B cell (primary cell): Measurements from ENCODE around the gene DYDC2. TPM values are rescaled to one million over a fixed set of nuclear protein-coding genes. Genes with fewer than 3 reads are reported as not detected.

Source experiments
- ATAC-seq: fragments of 200-7000 bp; cut with Tn5 transposase; one replicate; pipeline ENCODE4 v1.10.0; 2021; ENCODE audit warnings: low read depth, mild to moderate bottlenecking, moderate number of reproducible peaks, moderate library complexity
- CTCF ChIA-PET: fragments of 350-600 bp; sonication (Branson Sonifier 250); formaldehyde crosslinking; loops from one replicate; lab custom pipeline; 2021; ENCODE audit warnings: antibody characterized with exemption, inconsistent platforms; lab: Charles Lee
- POLR2A ChIA-PET: fragments of 350-600 bp; sonication (Branson Sonifier 250); formaldehyde crosslinking; loops from one replicate; lab custom pipeline; 2021; ENCODE audit warnings: antibody characterized with exemption; lab: Charles Lee
- DNase-seq: peaks from one replicate; pipeline ENCODE4 v3.0.0; 2013
- H2AFZ ChIP-seq: 2 replicates; pipeline ENCODE4 v1.6.1; 2012; ENCODE audit warnings: mild to moderate bottlenecking, low read depth, low read length; ENCODE audit not compliant: insufficient read depth, poor library complexity, severe bottlenecking
- H3K27ac ChIP-seq, 2 donors: 1 replicate in 1 of 2; 2 replicates in 1 of 2; pipeline ENCODE4 v1.5.1; 2012 to 2013; ENCODE audit warnings: low read length in 2 of 2, mild to moderate bottlenecking in 2 of 2, moderate library complexity in 1 of 2
- H3K27me3 ChIP-seq, 4 experiments: fragments of 200-600 bp in 1 of 4; sonication (generic) in 1 of 4; replicated peaks in 1 of 4; 1 replicate in 2 of 4; 2 replicates in 2 of 4; pipeline versions ENCODE4 v1.6.1 to v1.7.0; 2013 to 2016; ENCODE audit warnings: low read length in 3 of 4, mild to moderate bottlenecking in 2 of 4, mixed read lengths in 1 of 4, moderate library complexity in 1 of 4; ENCODE audit not compliant: insufficient read depth in 4 of 4, control insufficient read depth in 3 of 4; ENCODE audit errors: control extremely low read depth in 1 of 4
- H3K36me3 ChIP-seq, 2 experiments: replicated peaks in 1 of 2; 1 replicate in 1 of 2; 2 replicates in 1 of 2; pipeline versions ENCODE4 v1.6.1 to v1.7.1; 2013; ENCODE audit warnings: low read length in 1 of 2; ENCODE audit not compliant: insufficient read depth in 2 of 2, control insufficient read depth in 1 of 2; ENCODE audit errors: control extremely low read depth in 1 of 2, extremely low read depth in 1 of 2
- H3K4me1 ChIP-seq, 2 donors: fragments of 200-600 bp in 1 of 2; sonication (generic) in 1 of 2; 1 replicate in 1 of 2; 2 replicates in 1 of 2; pipeline versions ENCODE4 v1.5.1 to v1.6.1; 2013 to 2017; ENCODE audit warnings: low read length in 2 of 2; ENCODE audit not compliant: control insufficient read depth in 2 of 2, insufficient read depth in 2 of 2
- H3K4me2 ChIP-seq: replicated peaks from 2 replicates; pipeline ENCODE3; 2012; ENCODE audit warnings: mild to moderate bottlenecking, low read depth, low read length; ENCODE audit not compliant: poor library complexity, severe bottlenecking
- H3K4me3 ChIP-seq, 5 experiments: fragments of 200-600 bp in 1 of 5; sonication (generic) in 1 of 5; 1 replicate in 3 of 5; 2 replicates in 2 of 5; pipeline versions ENCODE4 v1.5.1 to v1.7.0; 2011 to 2016; ENCODE audit warnings: low read length in 4 of 5, mild to moderate bottlenecking in 4 of 5, low read depth in 2 of 5, control low read depth in 1 of 5, moderate library complexity in 1 of 5; ENCODE audit not compliant: insufficient read depth in 1 of 5; ENCODE audit errors: control extremely low read depth in 1 of 5, extremely low read depth in 1 of 5
- H3K79me2 ChIP-seq: fragments of 200-600 bp; sonication (generic); one replicate; pipeline ENCODE4 v1.6.0; 2016; ENCODE audit warnings: low read length; ENCODE audit not compliant: control insufficient read depth, insufficient read depth
- H3K9ac ChIP-seq: fragments of 200-600 bp; sonication (generic); 2 replicates; pipeline ENCODE4 v1.6.1; 2017; ENCODE audit warnings: mild to moderate bottlenecking, low read length, moderate library complexity
- H3K9me3 ChIP-seq, 3 donors: one replicate each; pipeline versions ENCODE4 v1.6.1 to v1.7.1; 2013; ENCODE audit warnings: low read length in 2 of 3; ENCODE audit not compliant: control insufficient read depth in 2 of 3, insufficient read depth in 1 of 3; ENCODE audit errors: control extremely low read depth in 1 of 3
- H4K20me1 ChIP-seq: 2 replicates; pipeline ENCODE4 v1.6.0; 2012; ENCODE audit warnings: mild to moderate bottlenecking, low read length; ENCODE audit not compliant: insufficient read depth, control insufficient read depth, poor library complexity, severe bottlenecking
- H3K27ac Mint-ChIP-seq: one replicate; pipeline ENCODE4 v1.8.0; 2021; ENCODE audit warnings: mixed read lengths
- H3K27me3 Mint-ChIP-seq: one replicate; pipeline ENCODE4 v1.8.0; 2021; ENCODE audit warnings: mixed read lengths
- H3K4me1 Mint-ChIP-seq: one replicate; pipeline ENCODE4 v1.8.0; 2021; ENCODE audit warnings: mixed read lengths
- H3K4me3 Mint-ChIP-seq: one replicate; pipeline ENCODE4 v1.8.0; 2021; ENCODE audit warnings: mixed read lengths
- H3K9me3 Mint-ChIP-seq: one replicate; pipeline ENCODE4 v1.8.0; 2022; ENCODE audit warnings: mixed read lengths; ENCODE audit not compliant: insufficient read depth
- CTCF ChIP-seq: fragments of 200-600 bp; IDR thresholded peaks from one replicate; pipeline ENCODE4 v1.8.0; 2022; ENCODE audit warnings: antibody characterized with exemption, mild to moderate bottlenecking
- EZH2 ChIP-seq: IDR thresholded peaks from 2 replicates; pipeline ENCODE4 v1.6.1; 2012; ENCODE audit warnings: borderline replicate concordance, low read depth, mild to moderate bottlenecking, moderate library complexity, low read length; ENCODE audit not compliant: insufficient read depth, poor library complexity, severe bottlenecking
- WGBS: methylation state at CpG from one replicate; pipeline ENCODE4 v1.1.5; 2013; ENCODE audit warnings: missing lambda C conversion rate; ENCODE audit not compliant: insufficient coverage; 5-methylcytosine and 5-hydroxymethylcytosine counted together
- intact Hi-C: fragments of 100-400 bp; cut with micrococcal nuclease; formaldehyde crosslinking; loops from one replicate; pipeline ENCODE4 v1.10.0; 2022
- polyA plus RNA-seq: library from polyadenylated mRNA; depleted of rRNA; stranded (reverse); fragments of >200 nt; gene quantifications from 2 replicates; pipeline ENCODE4 v1.2.3, GENCODE V29; 2012
- total RNA-seq, 2 donors: library from RNA; stranded (reverse); fragments of 120-200 nt in 1 of 2; gene quantifications; 1 replicate in 1 of 2; 2 replicates in 1 of 2; pipeline versions ENCODE4 v1.2.3 to v1.2.4, GENCODE V29; 2013 to 2022

DYDC2 gene
- total and polyA plus RNA-seq, 2 donors (not counting 1 experiment from before 2014, with no cell fraction given) = not detected

- Histone ChIP-seq H3K9me3 (peaks cover 0 to 5% (median 0%) of the 10 kb centered on the region in 3 donors), H2AFZ (no peak overlapping the region), H3K9ac (no peak overlapping the region), H3K79me2 (no peaks in the 10 kb centered on the region), H4K20me1 (no peaks in the 10 kb centered on the region), H3K4me1 (peaks cover 6 to 15% of the 10 kb centered on the region in 2 donors), H3K27me3 (no peaks in the 10 kb centered on the region), H3K27ac (no peak overlapping the region), H3K36me3 (no peaks in the 10 kb centered on the region), H3K4me3 (no peak overlapping the region), H3K4me2 (no peak overlapping the region)
- H3K4me3 Mint-ChIP-seq = no peak overlapping the region
- WGBS = 87% methylated on average over 3 of the region's 4 CpGs
- H3K9me3 Mint-ChIP-seq = no peaks in the 10 kb centered on the region
- peaks cover 5% of the 10 kb centered on the region for H3K27me3 Mint-ChIP-seq
- no peak for ATAC-seq
- POLR2A ChIA-PET = interaction anchor here (0.6 kb wide), 2 partner anchors 23 to 31 kb away, joined by 3 to 9 read pairs; no protein-coding TSS in a partner anchor
- peaks cover 11% of the 10 kb centered on the region for H3K4me1 Mint-ChIP-seq
- CTCF ChIA-PET = interaction anchor here (0.9 to 3.7 kb wide), 2 partner anchors 23 to 98 kb away, joined by 4 to 28 read pairs; no protein-coding TSS in a partner anchor
- H3K27ac Mint-ChIP-seq = no peak overlapping the region
- intact Hi-C loops = no loop called here
- TF ChIP-seq CTCF (no peak), EZH2 (no peak)
- no peak for DNase-seq
Observed at GRCh38 chr10:80406204-80406603, 49.6 kb downstream of the DYDC2 start.

DNA sequence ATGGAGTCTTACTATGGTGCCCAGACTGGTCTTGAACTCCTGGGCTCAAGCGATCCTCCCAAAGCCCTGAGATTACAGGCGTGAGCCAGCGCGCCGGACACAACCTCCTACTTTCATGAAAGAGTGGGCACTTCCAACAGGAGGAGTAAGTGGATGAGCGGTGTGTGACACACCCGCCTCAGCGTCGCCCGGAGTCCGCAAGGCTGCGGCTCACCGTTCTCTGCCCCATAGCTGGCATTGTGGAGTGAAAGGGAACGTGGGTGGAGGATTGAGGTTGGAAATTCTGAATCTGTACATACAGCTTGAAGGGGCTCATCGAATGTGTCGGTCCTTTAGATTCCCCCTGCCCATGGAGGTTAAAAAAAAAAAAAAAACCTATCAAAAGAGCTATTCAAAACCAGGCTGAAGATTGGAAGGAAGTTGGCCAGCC, 51.2 kb downstream of the DYDC2 start:
- peaks cover 6 to 15% of the 10 kb centered on the region in 2 donors for H3K4me1 ChIP-seq
- Mint-ChIP-seq H3K4me1 (peaks cover 13% of the 10 kb centered on the region), H3K4me3 (peak overlapping the region; percentile 91), H3K9me3 (no peaks in the 10 kb centered on the region), H3K27ac (peak overlapping the region; percentile 64), H3K27me3 (peaks cover 5% of the 10 kb centered on the region)
- WGBS = 5% methylated on average over 9 of the region's 16 CpGs
- DNase-seq = no peak
- TF ChIP-seq EZH2 = no peak
- no peak for TF ChIP-seq CTCF
- no peaks in the 10 kb centered on the region for H3K79me2 ChIP-seq
- H3K27ac ChIP-seq = peak overlapping the region in 1 of 2 donors; percentile 13
- H3K27me3 ChIP-seq = no peaks in the 10 kb centered on the region
- peak overlapping the region; percentile 73 for H3K9ac ChIP-seq
- intact Hi-C loops = loop anchor here (1.0 kb wide), 1 partner anchor 46 kb away; the partner anchor contains the start of gene TSPAN14
- H4K20me1 ChIP-seq = no peaks in the 10 kb centered on the region
- peak overlapping the region; percentile 92 for H2AFZ ChIP-seq
- H3K36me3 ChIP-seq = no peaks in the 10 kb centered on the region
- H3K4me2 ChIP-seq = peak overlapping the region; percentile 91
- peak overlapping the region; percentile 55 to 82 (median 77) for H3K4me3 ChIP-seq
- peak; percentile 22 for ATAC-seq
- ChIA-PET CTCF (interaction anchor here (0.9 to 3.7 kb wide), 11 partner anchors 9 to 264 kb away, joined by 3 to 28 read pairs (median 4); no protein-coding TSS in a partner anchor), POLR2A (interaction anchor here (0.6 to 1.0 kb wide), 4 partner anchors 14 to 177 kb away, joined by 3 to 6 read pairs (median 4); partner anchors contain the start of gene TSPAN14)
- H3K9me3 ChIP-seq = peaks cover 0 to 5% (median 0%) of the 10 kb centered on the region in 3 donors
